Hepatocyte (in vitro differentiated cells): ENCODE data around the gene TFB2M. TPM values are rescaled to one million over a fixed set of nuclear protein-coding genes. Genes with fewer than 3 reads are reported as not detected.

ENCODE experiments used
- DNase-seq: peaks from one replicate; pipeline ENCODE4 v3.0.0-alpha.2; 2016; ENCODE audit warnings: low spot score
- H2AFZ ChIP-seq: fragments of 200-600 bp; sonication (generic); 2 replicates; pipeline ENCODE4 v1.6.0; 2016; ENCODE audit warnings: antibody characterized with exemption, mild to moderate bottlenecking
- H3K27ac ChIP-seq: fragments of 200-600 bp; sonication (generic); 2 replicates; pipeline ENCODE4 v1.5.1; 2016; ENCODE audit warnings: mild to moderate bottlenecking
- H3K27me3 ChIP-seq: fragments of 200-600 bp; sonication (generic); 2 replicates; pipeline ENCODE4 v1.6.1; 2016
- H3K36me3 ChIP-seq: fragments of 200-600 bp; sonication (generic); replicated peaks from 2 replicates; pipeline ENCODE4 v1.5.1; 2016; ENCODE audit warnings: low read depth; ENCODE audit not compliant: insufficient read depth
- H3K4me1 ChIP-seq: fragments of 200-600 bp; sonication (generic); 2 replicates; pipeline ENCODE4 v1.5.1; 2016; ENCODE audit warnings: mild to moderate bottlenecking, moderate library complexity; ENCODE audit not compliant: insufficient read depth
- H3K4me2 ChIP-seq: fragments of 200-600 bp; sonication (generic); 2 replicates; pipeline ENCODE4 v1.6.0; 2016
- H3K4me3 ChIP-seq: fragments of 200-600 bp; sonication (generic); 2 replicates; pipeline ENCODE4 v1.5.1; 2016; ENCODE audit warnings: mild to moderate bottlenecking
- H3K79me2 ChIP-seq: fragments of 200-600 bp; sonication (generic); 2 replicates; pipeline ENCODE4 v1.6.0; 2017; ENCODE audit warnings: mild to moderate bottlenecking
- H3K9me2 ChIP-seq: fragments of 200-600 bp; sonication (generic); replicated peaks from 2 replicates; pipeline ENCODE4 v1.6.0; 2017; ENCODE audit warnings: mild to moderate bottlenecking; ENCODE audit not compliant: insufficient read depth
- H3K9me3 ChIP-seq: fragments of 200-600 bp; sonication (generic); 2 replicates; pipeline ENCODE4 v1.5.1; 2016; ENCODE audit warnings: low read depth, mild to moderate bottlenecking
- H4K20me1 ChIP-seq: fragments of 200-600 bp; sonication (generic); 2 replicates; pipeline ENCODE4 v1.6.0; 2016; ENCODE audit warnings: mild to moderate bottlenecking; ENCODE audit not compliant: insufficient read depth, poor library complexity, severe bottlenecking
- CTCF ChIP-seq: fragments of 200-600 bp; sonication (generic); IDR thresholded peaks from 2 replicates; pipeline ENCODE4 v1.5.1; 2016; ENCODE audit warnings: antibody characterized with exemption, mild to moderate bottlenecking; ENCODE audit not compliant: poor library complexity
- EZH2 ChIP-seq: fragments of 200-600 bp; sonication (generic); IDR thresholded peaks from 2 replicates; pipeline ENCODE4 v1.6.1; 2016; ENCODE audit warnings: antibody characterized with exemption, mild to moderate bottlenecking, borderline replicate concordance
- EZH2phosphoT487 ChIP-seq: fragments of 200-600 bp; sonication (generic); IDR thresholded peaks from one replicate; pipeline ENCODE4 v1.6.1; 2018; ENCODE audit warnings: antibody characterized with exemption, mild to moderate bottlenecking, low read depth, moderate library complexity; ENCODE audit not compliant: unreplicated experiment, severe bottlenecking
- WGBS: methylation state at CpG from one replicate; pipeline ENCODE4 v1.1.6; 2016; ENCODE audit warnings: low lambda C conversion rate; ENCODE audit errors: missing lambda C conversion rate; 5-methylcytosine and 5-hydroxymethylcytosine counted together
- polyA plus RNA-seq: library from polyadenylated mRNA; unstranded; fragments of >200 nt; fragmentation: Nextera tagmentation; extraction: Ambion mirVana; gene quantifications from 2 replicates; pipeline ENCODE4 v1.2.1, GENCODE V29; 2016
- total RNA-seq: library from RNA; depleted of rRNA; stranded (reverse); fragments of >200 nt; gene quantifications from 2 replicates; pipeline ENCODE4 v1.2.3, GENCODE V29; 2014

TFB2M gene
- total and polyA plus RNA-seq, 2 experiments from 2014 or later, result 14.2 to 16.3 TPM

- Histone ChIP-seq H3K4me2 (no peak overlapping the region), H3K36me3 (no peaks in the 10 kb centered on the region), H3K79me2 (no peaks in the 10 kb centered on the region), H3K27me3 (no peaks in the 10 kb centered on the region), H3K9me3 (no peaks in the 10 kb centered on the region), H3K4me1 (no peaks in the 10 kb centered on the region), H3K27ac (no peak overlapping the region), H2AFZ (no peak overlapping the region), H3K9me2 (no peaks in the 10 kb centered on the region), H4K20me1 (no peaks in the 10 kb centered on the region), H3K4me3 (no peak overlapping the region)
- WGBS, result 58% methylated on average over 3 of the region's 3 CpGs
- TF ChIP-seq EZH2 (no peak), EZH2phosphoT487 (no peak), CTCF (no peak)
- DNase-seq, result no peak
Observed at GRCh38 chr1:246515390-246516005, 50.6 kb downstream of the TFB2M start.

GRCh38 chr1:246513619-246514343 lies 52.3 kb downstream of the TFB2M start:
- Histone ChIP-seq H3K4me2 (no peak overlapping the region), H3K79me2 (no peaks in the 10 kb centered on the region), H3K27me3 (no peaks in the 10 kb centered on the region), H3K4me3 (no peak overlapping the region), H3K36me3 (no peaks in the 10 kb centered on the region), H3K4me1 (no peaks in the 10 kb centered on the region), H3K27ac (no peak overlapping the region), H3K9me3 (no peaks in the 10 kb centered on the region), H3K9me2 (no peaks in the 10 kb centered on the region), H4K20me1 (no peaks in the 10 kb centered on the region), H2AFZ (no peak overlapping the region)
- DNase-seq, result no peak
- TF ChIP-seq EZH2phosphoT487 (no peak), EZH2 (no peak), CTCF (no peak)
- WGBS, result 96% methylated on average over 7 of the region's 7 CpGs

GRCh38 chr1:246513041-246513440 lies 53.0 kb downstream of the TFB2M start:
- Histone ChIP-seq H3K36me3 (no peaks in the 10 kb centered on the region), H3K4me1 (no peaks in the 10 kb centered on the region), H3K79me2 (no peaks in the 10 kb centered on the region), H3K9me3 (no peaks in the 10 kb centered on the region), H2AFZ (no peak overlapping the region), H3K4me2 (no peak overlapping the region), H4K20me1 (no peaks in the 10 kb centered on the region), H3K4me3 (no peak overlapping the region), H3K9me2 (no peaks in the 10 kb centered on the region), H3K27ac (no peak overlapping the region), H3K27me3 (no peaks in the 10 kb centered on the region)
- DNase-seq, result no peak
- no peak for TF ChIP-seq CTCF
- no peak for TF ChIP-seq EZH2phosphoT487
- TF ChIP-seq EZH2, result no peak
- WGBS, result 100% methylated on average over 5 of the region's 5 CpGs
